Gastroesophageal sphincter (tissue), 4 donors: Measurements from ENCODE around the gene DEAF1. TPM values are rescaled to one million over a fixed set of nuclear protein-coding genes. Genes with fewer than 3 reads are reported as not detected.

Experiments
- ATAC-seq: fragments of 150-250 bp; one replicate; pipeline ENCODE4 v1.9.1; 2016; ENCODE audit warnings: mild to moderate bottlenecking, moderate library complexity
- H3K27ac ChIP-seq, 4 donors: fragments of 200-600 bp; sonication (generic) in 3 of 4; 1 replicate in 3 of 4; 2 replicates in 1 of 4; pipeline ENCODE4 v1.5.1; 2016 to 2019
- H3K27me3 ChIP-seq: fragments of 200-600 bp; sonication (generic); one replicate; pipeline ENCODE4 v1.5.1; 2019
- H3K36me3 ChIP-seq, 2 donors: fragments of 200-600 bp; sonication (generic); one replicate each; pipeline ENCODE4 v1.5.1; 2019; ENCODE audit warnings: control low read depth in 1 of 2
- H3K4me1 ChIP-seq, 3 donors: fragments of 200-600 bp; sonication (generic); 1 replicate in 2 of 3; 2 replicates in 1 of 3; pipeline ENCODE4 v1.5.1; 2016 to 2019; ENCODE audit warnings: control low read depth in 2 of 3
- H3K4me3 ChIP-seq, 2 donors: fragments of 200-600 bp; sonication (generic); one replicate each; pipeline ENCODE4 v1.5.1; 2019; ENCODE audit warnings: mild to moderate bottlenecking in 1 of 2, moderate library complexity in 1 of 2
- H3K9me3 ChIP-seq, 3 donors: fragments of 200-600 bp; sonication (generic); one replicate each; pipeline ENCODE4 v1.5.1; 2017 to 2019; ENCODE audit warnings: control low read depth in 2 of 3
- CTCF ChIP-seq, 4 experiments: fragments of 200-600 bp in 2 of 4; fragments of 450-650 bp in 2 of 4; sonication (generic) in 1 of 4; IDR thresholded peaks; one replicate each; pipeline ENCODE4 v1.5.1; 2017 to 2019; ENCODE audit warnings: antibody characterized with exemption in 4 of 4, mild to moderate bottlenecking in 2 of 4, moderate library complexity in 2 of 4
- EP300 ChIP-seq: sonication (generic); formaldehyde crosslinking; IDR thresholded peaks from one replicate; pipeline ENCODE4 v1.6.1; 2017; ENCODE audit warnings: antibody characterized with exemption, mild to moderate bottlenecking
- POLR2A ChIP-seq, 2 donors: fragments of 450-650 bp; IDR thresholded peaks; one replicate each; pipeline ENCODE4 v1.6.1; 2017; ENCODE audit warnings: antibody characterized with exemption in 2 of 2, mild to moderate bottlenecking in 2 of 2, moderate library complexity in 1 of 2
- POLR2AphosphoS5 ChIP-seq: sonication (generic); formaldehyde crosslinking; IDR thresholded peaks from one replicate; pipeline ENCODE4 v1.6.1; 2017; ENCODE audit warnings: antibody characterized with exemption
- WGBS, 2 donors: methylation state at CpG; one replicate each; pipeline ENCODE4 v1.1.5; 2018; ENCODE audit warnings: low coverage in 1 of 2; 5-methylcytosine and 5-hydroxymethylcytosine counted together
- total RNA-seq, 4 donors: library from RNA; depleted of rRNA; stranded (reverse); fragments of >200 nt; gene quantifications; one replicate each; pipeline ENCODE4 v1.1.0, GENCODE V29; 2016

Gene DEAF1
- total RNA-seq, 4 donors from 2014 or later, result 19.9 to 45.0 (median 35.0) TPM

- WGBS, 2 donors, result 90% methylated on average over 3 to 7 of the region's 36 CpGs
- Histone ChIP-seq H3K4me1 (no peaks in the 10 kb centered on the region), H3K27me3 (no peaks in the 10 kb centered on the region), H3K9me3 (no peaks in the 10 kb centered on the region), H3K27ac (no peak overlapping the region), H3K36me3 (peaks cover 0 to 92% of the 10 kb centered on the region in 2 donors), H3K4me3 (no peak overlapping the region)
- no peak for TF ChIP-seq CTCF (IDR thresholded peaks at IDR 0.05)
- TF ChIP-seq POLR2AphosphoS5, result no peak
- no peak for TF ChIP-seq POLR2A (IDR thresholded peaks at IDR 0.05)
- no peak for TF ChIP-seq EP300
- ATAC-seq, result no peak
These were observed 15.5 kb downstream of the DEAF1 start for GRCh38 chr11:679271-680207.

- Histone ChIP-seq H3K4me3 (no peak overlapping the region), H3K4me1 (no peaks in the 10 kb centered on the region), H3K9me3 (no peaks in the 10 kb centered on the region), H3K27ac (no peak overlapping the region), H3K27me3 (no peaks in the 10 kb centered on the region), H3K36me3 (peaks cover 0 to 92% of the 10 kb centered on the region in 2 donors)
- WGBS, 2 donors, result 100% methylated on average over 2 of the region's 3 CpGs; no CpG with 5 or more reads in 1 of the 2 donors
- TF ChIP-seq POLR2AphosphoS5 (no peak), POLR2A (IDR thresholded peaks at IDR 0.05) (no peak), EP300 (no peak), CTCF (IDR thresholded peaks at IDR 0.05) (no peak)
- no peak for ATAC-seq
These were observed 16.7 kb downstream of the DEAF1 start for GRCh38 chr11:678297-678696.

- Histone ChIP-seq H3K27ac (no peak overlapping the region), H3K4me3 (no peak overlapping the region), H3K9me3 (no peaks in the 10 kb centered on the region), H3K4me1 (no peaks in the 10 kb centered on the region), H3K36me3 (peaks cover 0 to 81% of the 10 kb centered on the region in 2 donors), H3K27me3 (no peaks in the 10 kb centered on the region)
- TF ChIP-seq EP300 (no peak), CTCF (IDR thresholded peaks at IDR 0.05) (no peak), POLR2AphosphoS5 (no peak), POLR2A (IDR thresholded peaks at IDR 0.05) (no peak)
- no peak for ATAC-seq
- 56 to 83% methylated on average over 3 to 5 of the region's 17 CpGs for WGBS, 2 donors
These were observed 20.6 kb downstream of the DEAF1 start for GRCh38 chr11:674406-674805.

GRCh38 chr11:673866-674265, 21.2 kb downstream of the DEAF1 start:
- TF ChIP-seq CTCF (IDR thresholded peaks at IDR 0.05) (no peak), POLR2AphosphoS5 (no peak), POLR2A (IDR thresholded peaks at IDR 0.05) (no peak), EP300 (no peak)
- no peaks in the 10 kb centered on the region for H3K27me3 ChIP-seq
- no peaks in the 10 kb centered on the region for H3K9me3 ChIP-seq
- no peak for ATAC-seq
- peaks cover 0 to 76% of the 10 kb centered on the region in 2 donors for H3K36me3 ChIP-seq
- no peak overlapping the region for H3K27ac ChIP-seq
- no peaks in the 10 kb centered on the region for H3K4me1 ChIP-seq
- no peak overlapping the region for H3K4me3 ChIP-seq
- WGBS, 2 donors, result 95% methylated on average over 8 of the region's 8 CpGs; no CpG with 5 or more reads in 1 of the 2 donors
